HG03378 (cell line): ENCODE data around the gene CLSTN2.

Experiments used
- ATAC-seq: cut with Tn5 transposase; IDR thresholded peaks from one replicate; pipeline ENCODE4 v1.9.1; 2021; ENCODE audit warnings: mild to moderate bottlenecking, moderate library complexity; ENCODE audit not compliant: unreplicated experiment

Gene CLSTN2

DNA sequence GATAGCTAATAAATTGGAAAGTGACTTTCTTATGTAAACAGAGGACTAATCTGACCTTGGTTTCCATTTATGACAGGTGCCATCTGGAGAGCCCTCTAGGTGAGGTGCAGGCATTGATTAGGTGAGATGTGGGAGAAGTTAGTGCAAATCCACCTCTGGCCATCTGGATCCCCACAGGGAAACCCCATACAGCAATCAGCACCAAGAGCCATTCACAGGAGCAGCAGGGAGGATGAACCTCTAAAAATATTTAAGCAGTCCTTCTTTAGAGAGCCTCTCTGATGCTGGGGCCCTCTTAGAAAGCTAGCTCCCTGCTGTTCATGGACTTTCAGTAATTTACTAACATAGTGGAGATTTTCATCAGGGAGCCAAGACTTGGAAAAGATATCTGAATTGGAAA is 69.3 kb downstream of the CLSTN2 start:
- no peak for ATAC-seq

DNA sequence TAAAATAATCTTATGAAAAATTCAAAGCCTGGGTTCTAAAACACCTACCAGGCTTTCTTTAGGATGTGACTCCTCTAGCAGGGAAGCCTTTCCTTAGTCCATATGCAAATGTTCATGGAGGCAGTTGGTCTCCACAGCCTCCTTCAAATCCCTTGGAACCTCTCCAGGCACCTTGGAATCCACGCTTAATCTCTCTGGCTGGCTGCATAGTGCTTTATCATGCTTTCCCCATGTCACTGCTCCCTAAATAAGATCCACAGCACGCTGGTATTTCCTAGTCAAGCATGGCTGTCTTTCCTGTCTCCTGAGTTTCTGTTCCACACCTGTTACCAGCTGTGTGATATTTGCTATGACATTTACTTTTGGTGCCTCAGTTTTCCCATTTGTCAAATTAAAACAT is 71.3 kb downstream of the CLSTN2 start:
- no peak for ATAC-seq

GRCh38 chr3:140007081-140007480 is 72.1 kb downstream of the CLSTN2 start:
- ATAC-seq, result no peak

DNA sequence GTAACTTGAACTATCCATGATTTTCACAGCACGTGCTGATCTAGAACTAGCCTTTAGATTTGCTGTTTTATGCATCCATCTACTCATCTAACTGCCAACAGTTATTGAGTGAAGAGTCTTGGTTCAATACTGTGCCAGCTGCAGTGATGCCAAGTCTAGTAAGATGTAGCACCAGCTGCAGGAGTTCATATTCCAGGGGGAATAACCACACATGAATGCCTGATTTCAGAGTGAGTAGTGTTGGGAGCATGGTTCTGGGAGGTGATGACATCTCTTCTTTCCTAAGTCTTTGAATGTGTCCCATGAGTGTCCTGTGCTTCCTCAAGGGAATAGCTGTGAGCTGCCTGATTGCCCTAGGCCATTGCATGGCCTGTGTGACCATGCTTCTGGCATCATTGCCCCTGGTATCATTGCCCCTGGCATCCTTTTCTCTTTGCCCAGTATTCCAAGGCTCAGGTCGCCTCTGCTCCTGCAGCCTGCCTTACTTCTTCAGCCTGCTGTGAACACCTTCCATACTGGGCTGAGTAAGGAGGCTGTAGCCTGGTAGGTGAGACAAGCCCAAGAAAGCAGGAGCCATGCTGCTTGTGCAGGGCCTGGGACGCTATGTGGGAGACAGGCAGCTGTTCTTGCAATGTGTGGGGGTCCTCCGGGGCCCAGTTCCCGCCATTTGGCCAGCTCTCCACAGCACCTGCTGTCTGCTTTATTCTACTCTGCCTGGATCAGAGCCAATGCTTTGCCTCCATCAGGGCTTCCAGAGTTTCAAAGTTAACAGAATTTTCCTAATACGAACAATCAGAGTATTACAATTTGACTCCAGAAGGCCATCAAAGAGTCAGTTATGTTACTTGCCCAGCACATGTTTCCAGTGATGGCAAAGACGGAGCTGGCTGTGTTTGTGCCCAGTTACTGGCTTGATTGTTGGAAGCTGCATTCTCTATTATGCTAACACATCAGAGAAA is 73.2 kb downstream of the CLSTN2 start:
- no peak for ATAC-seq

DNA sequence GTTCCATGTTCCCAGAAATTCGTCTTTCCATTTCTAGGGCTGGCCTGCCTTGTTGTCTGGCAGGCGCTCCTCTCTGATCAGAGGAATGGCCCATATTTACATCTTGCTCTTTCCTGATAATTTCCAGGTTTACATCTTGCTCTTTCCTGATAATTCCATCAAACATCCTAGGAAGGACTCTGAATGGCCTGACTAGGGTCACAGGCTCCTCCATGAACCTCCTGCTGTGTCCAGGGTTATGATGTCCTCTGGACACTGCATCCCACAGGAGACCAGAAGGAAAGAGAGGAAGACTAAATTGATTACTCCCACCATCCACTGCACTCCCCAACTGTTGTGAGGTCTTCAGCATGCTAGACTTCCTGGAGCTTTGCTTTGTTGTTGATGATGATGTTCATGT is 75.4 kb downstream of the CLSTN2 start:
- ATAC-seq, result no peak

GRCh38 chr3:140011086-140011485 is 76.1 kb downstream of the CLSTN2 start:
- ATAC-seq, result no peak

GRCh38 chr3:140011611-140012277 is 76.8 kb downstream of the CLSTN2 start:
- ATAC-seq, result no peak

GRCh38 chr3:140013220-140013619 is 78.2 kb downstream of the CLSTN2 start:
- no peak for ATAC-seq

DNA sequence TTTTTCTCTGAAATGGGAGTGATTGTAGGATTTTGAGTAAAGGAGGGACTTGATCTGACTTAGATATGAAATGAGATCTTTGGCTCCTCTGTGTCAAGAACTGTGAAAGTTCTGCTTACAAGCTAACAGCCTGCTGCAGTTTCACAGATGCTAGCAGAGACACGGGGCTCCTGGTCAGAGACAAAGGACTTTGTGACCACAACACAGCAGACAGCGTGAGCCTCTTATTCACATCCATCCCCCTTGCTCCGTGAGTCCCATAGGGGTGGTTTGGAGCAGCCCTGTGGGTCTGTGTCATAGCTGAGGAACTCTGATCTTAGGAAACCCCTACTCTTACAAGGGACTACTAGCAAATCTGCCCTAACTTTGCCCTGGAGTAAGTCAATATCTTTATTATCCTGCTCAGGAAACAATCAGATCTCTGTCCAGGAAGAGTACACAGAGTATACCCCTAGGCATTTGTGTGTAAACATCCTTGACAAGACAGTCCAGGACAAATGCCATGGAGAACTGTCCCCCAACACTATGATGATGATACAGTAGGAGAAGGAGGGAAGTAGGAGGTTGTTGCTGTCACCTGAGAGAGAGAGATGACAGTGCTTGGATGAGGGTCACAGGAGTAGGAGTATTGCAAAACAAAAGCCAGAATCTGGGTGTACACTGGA is 80.0 kb downstream of the CLSTN2 start:
- no peak for ATAC-seq

DNA sequence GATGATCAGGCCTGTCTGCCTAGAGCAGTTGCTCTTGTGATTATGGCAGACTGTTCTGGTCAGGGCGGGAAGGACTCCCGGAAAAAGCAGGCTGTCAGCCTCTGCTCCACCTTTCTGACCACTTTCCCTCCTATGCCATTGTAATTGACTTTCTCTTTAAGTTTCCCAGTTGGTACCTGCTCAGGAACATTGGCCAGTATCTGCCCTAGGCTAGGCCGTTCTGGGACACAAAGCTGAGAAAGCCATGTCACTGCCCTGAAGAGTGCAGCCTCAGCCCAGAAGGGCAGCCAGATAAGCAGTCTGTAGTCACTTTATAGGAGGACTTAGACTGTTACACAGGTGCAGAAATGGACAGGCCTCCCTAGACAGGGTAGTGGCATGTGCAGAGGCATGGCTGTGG is 80.8 kb downstream of the CLSTN2 start:
- ATAC-seq, result no peak

DNA sequence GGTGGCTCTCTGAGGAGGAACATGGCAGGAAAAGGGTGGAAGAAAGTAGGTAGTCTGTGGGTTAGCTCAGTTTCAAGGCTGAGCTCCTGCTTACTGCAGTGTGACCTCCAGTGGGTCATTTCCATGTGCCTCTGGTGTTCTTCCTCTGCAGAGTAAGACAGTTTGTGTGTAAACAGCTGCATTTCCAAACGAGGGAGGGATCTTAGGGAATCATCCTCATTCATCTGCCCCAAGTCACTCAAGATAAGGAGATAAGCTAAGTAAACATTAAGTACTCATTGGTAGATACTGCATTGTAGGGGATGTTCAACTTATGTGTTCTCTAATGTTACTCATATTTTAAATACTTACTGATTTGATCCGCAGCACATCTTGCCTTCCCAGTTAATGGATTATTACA is 83.6 kb downstream of the CLSTN2 start:
- no peak for ATAC-seq

DNA sequence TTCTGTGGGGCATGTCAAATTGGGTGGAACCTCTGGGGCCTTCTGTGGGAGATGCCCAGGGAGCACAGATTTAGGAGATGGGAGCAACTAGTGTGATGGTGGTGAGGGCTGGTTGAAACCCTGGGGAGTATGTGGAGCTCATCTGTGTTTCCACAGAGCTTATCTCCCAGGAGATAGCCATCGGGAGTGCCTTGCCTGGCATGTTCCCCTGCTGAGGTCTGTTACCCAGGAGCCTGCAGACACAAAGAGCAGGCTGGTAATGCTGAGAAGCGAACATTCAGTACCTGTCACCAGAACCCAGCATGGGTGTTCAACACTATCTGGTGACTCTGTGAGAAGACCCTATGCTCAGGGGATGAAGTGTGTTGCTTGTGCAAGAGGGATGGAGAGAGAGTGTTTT is 85.0 kb downstream of the CLSTN2 start:
- ATAC-seq, result no peak

GRCh38 chr3:140020541-140020940 is 85.6 kb downstream of the CLSTN2 start:
- ATAC-seq, result no peak

GRCh38 chr3:140021269-140021668 is 86.3 kb downstream of the CLSTN2 start:
- no peak for ATAC-seq

- ATAC-seq, result no peak
Observed at GRCh38 chr3:140022066-140022770, 87.2 kb downstream of the CLSTN2 start.

DNA sequence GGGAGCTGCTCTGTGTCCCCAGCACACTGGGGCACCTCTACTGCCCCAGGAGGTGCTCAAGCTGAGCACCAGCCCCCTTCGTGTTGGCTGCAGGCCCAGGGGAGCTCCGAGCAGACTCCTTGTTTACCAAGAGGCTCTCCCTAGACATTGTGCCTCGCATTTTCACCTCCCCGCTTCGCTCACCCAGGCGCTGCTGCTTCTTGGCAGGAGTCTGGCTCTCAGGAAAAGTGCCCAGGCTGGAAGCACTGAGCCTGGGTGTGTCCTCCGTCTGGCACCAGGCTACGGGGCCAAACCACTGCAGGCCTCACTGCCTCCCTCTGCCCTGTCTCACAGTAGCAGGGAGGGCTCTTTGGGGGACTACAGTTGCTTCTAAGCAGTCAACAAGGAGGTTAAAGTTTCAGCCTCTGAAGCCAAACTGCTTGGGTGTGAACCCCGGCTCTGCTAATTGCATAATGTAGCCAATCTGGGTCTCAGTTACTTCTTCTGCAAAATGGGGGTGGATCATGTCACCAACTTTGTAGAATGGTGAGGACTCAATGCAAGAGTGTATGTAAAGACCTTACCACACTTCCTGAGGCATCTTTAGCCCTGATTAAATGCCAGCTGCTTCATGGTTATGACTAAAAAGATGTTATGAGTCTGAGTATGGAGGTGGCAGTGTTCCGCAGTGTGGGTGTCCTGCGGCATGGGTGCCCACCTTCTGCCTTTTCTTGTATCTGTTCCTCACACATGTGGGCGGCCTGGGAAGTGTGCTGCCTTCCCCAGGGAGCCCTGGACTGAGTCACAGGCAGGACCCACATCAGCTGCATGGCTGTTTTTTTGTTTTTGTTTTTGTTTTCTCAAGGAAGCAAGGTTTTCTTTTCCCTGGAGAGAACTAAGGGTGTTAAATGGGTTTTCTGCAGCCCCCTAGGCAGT is 88.9 kb downstream of the CLSTN2 start:
- ATAC-seq, result no peak

GRCh38 chr3:140031170-140031569 is 96.2 kb downstream of the CLSTN2 start:
- no peak for ATAC-seq

DNA sequence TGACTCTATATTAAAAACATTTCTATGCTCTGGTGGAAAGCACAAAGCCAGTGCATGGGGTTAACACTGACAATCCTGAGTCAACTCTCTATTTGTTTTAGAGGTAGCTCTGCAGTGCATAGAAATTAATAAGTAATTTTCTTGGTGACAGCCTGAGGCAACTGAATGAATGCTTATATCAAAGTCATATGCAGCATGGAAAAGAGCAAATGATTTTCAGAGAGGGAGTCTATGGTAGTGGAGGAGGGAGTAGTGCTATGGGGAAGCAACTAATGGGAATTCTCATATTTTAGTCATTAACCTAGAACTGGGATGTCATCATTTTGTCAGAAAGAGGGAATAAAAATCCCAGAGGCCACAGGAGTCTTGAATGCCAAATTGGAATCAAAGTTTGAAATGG is 99.1 kb downstream of the CLSTN2 start:
- ATAC-seq, result no peak

GRCh38 chr3:140035871-140036270 is 100.9 kb downstream of the CLSTN2 start:
- no peak for ATAC-seq

- ATAC-seq, result no peak
Observed at GRCh38 chr3:140050396-140050795, 115.4 kb downstream of the CLSTN2 start.
